Heart left ventricle (tissue), 13 donors: ENCODE measurements around the gene CARS2.
"Not testable (repeated sequence)": the region's sequence is repeated elsewhere in the genome, so short reads cannot be mapped to it uniquely, and the experiment has no call there.

Source experiments
- CTCF ChIP-seq, 12 donors: fragments of 200-600 bp; sonication (generic) in 4 of 12; IDR thresholded peaks; one replicate each; pipeline versions ENCODE4 v1.5.0 to v1.8.0; 2018 to 2022; ENCODE audit warnings: antibody characterized with exemption in 12 of 12, mild to moderate bottlenecking in 5 of 12
- POLR2A ChIP-seq, 2 donors: fragments of 450-650 bp; IDR thresholded peaks; one replicate each; pipeline ENCODE4 v1.6.1; 2017; ENCODE audit warnings: antibody characterized with exemption in 2 of 2, mild to moderate bottlenecking in 2 of 2, moderate library complexity in 2 of 2
- donor health status: ischemic (EF 13 %, LVEDD 7.1; RV severe dilation, severe dysfunction).
- donor health status: DM: no; HTN: yes; CAD: no.
- donor health status: DM: no; HTN: no; CAD: no.
- donor health status: ischemic (EF 25% LVEDD 6.9; RV normal size, moderate dysfunction).
- donor health status: ischemic (EF 25% LVEDD 5.7; RV mildly dilated, moderate dysfunction).
- donor health status: ischemic (EF 35%, LVEDD 5.7; RV mildly dilated, moderate dysfunction).
- donor health status: nonischemic (EF 11% LVEDD 7.7; RV severe dilation, severe dysfunction).
- donor health status: DM: yes; HTN: yes; CAD: no.
- donor health status: PGD.
- donor health status: ischemic (EF 29% LVEDD 5.4; RV normal size, mild dysfunction).
- donor health status: nonischemic (EF 23%, LVEDD 6.1; RV moderate dilation, normal function).

DNA sequence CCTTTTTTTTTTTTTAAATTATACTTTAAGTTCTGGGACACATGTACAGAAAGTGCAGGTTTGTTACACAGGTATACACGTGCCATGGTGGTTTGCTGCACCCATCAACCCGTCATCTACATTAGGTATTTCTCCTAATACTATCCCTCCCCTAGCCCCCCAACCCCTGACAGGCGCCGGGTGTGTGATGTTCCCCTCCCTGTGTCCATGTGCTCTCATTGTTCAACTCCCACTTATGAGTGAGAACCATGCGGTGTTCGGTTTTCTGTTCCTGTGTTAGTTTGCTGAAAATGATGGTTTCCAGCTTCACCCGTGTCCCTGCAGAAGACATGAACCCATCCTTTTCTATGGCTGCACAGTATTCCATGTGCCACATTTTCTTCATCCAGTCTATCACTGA, 10.1 kb downstream of the CARS2 start:
- TF ChIP-seq CTCF, POLR2A (IDR thresholded peaks at IDR 0.05): not testable (repeated sequence)
